ENCODE data around the gene CLEC2B. TPM values are rescaled to one million over a fixed set of nuclear protein-coding genes. Genes with fewer than 3 reads are reported as not detected.

CLEC2B gene
- polyA plus RNA-seq, 4 donors, result 2.6 to 4.2 (median 3.6) TPM

- DNase-seq (ENCODE audit: low read depth in 4 of 4, low spot score in 3 of 4), result no peak
Measured at GRCh38 chr12:9810671-9811070, 58.5 kb downstream of the CLEC2B start.

GRCh38 chr12:9809866-9810265 is 59.3 kb downstream of the CLEC2B start:
- DNase-seq (ENCODE audit: low read depth in 4 of 4, low spot score in 3 of 4), result no peak

- no peak for DNase-seq (ENCODE audit: low read depth in 4 of 4, low spot score in 3 of 4)
Measured at GRCh38 chr12:9809338-9809737, 59.8 kb downstream of the CLEC2B start.

- DNase-seq (ENCODE audit: low read depth in 4 of 4, low spot score in 3 of 4), result no peak
Measured at GRCh38 chr12:9808504-9808903, 60.6 kb downstream of the CLEC2B start.

- DNase-seq (ENCODE audit: low read depth in 4 of 4, low spot score in 3 of 4), result no peak
Measured at GRCh38 chr12:9806714-9807113, 62.4 kb downstream of the CLEC2B start.

DNA sequence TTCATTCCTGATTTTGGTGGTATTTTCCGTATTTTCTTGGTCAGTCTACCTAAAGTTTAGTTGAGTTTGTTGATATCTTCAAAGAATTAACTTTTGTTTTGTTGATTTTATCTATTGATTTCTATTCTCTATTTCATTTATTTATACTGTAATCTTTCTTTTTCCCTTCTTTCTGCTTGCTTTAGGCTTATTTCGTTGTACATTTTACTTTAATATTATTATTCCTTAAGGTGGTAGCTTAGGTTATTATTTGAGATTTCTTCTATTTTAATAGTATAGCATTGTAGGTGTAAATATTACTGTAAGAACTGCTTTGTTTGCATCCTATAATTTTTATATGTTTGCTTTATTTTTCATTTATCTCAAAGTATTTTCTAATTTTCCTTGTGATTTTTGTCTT is 63.3 kb downstream of the CLEC2B start:
- no peak for DNase-seq (ENCODE audit: low read depth in 4 of 4, low spot score in 3 of 4)

Other genes starting within 250 kb of the CLEC2B start
- gene CLEC2D, start 199.6 kb downstream of the CLEC2B start, polyA plus RNA-seq (ENCODE audit: insufficient read length in 4 of 4), result 10 to 100 TPM; 10.3 to 24.7 (median 16.0) TPM
- gene CLECL1, start 136.3 kb downstream of the CLEC2B start, polyA plus RNA-seq (ENCODE audit: insufficient read length in 4 of 4), result under 1 TPM in 2 of 4 donors, not detected in 2; 0.41 to 0.74 TPM
- gene CD69, start 108.5 kb downstream of the CLEC2B start, polyA plus RNA-seq (ENCODE audit: insufficient read length in 4 of 4), result 1 to 10 TPM; 1.4 to 8.8 (median 1.6) TPM
- gene KLRF1, start 41.9 kb downstream of the CLEC2B start, polyA plus RNA-seq (ENCODE audit: insufficient read length in 4 of 4), result 1 to 10 TPM in 2 of 4 donors, under 1 TPM in 2; 0.42 to 1.3 (median 0.84) TPM
- gene KLRF2, start 12.1 kb upstream of the CLEC2B start, polyA plus RNA-seq (ENCODE audit: insufficient read length in 4 of 4), result not detected
- gene CLEC2A, start 63.0 kb upstream of the CLEC2B start, polyA plus RNA-seq (ENCODE audit: insufficient read length in 4 of 4), result not detected
- gene CLEC12A, start 102.1 kb upstream of the CLEC2B start, polyA plus RNA-seq (ENCODE audit: insufficient read length in 4 of 4), result 1 to 10 TPM in 3 of 4 donors, under 1 TPM in 1; 0.68 to 1.9 (median 1.2) TPM
- gene CLEC1B, start 129.8 kb upstream of the CLEC2B start, polyA plus RNA-seq (ENCODE audit: insufficient read length in 4 of 4), result 1 to 10 TPM in 1 of 4 donors, under 1 TPM in 3; 0.49 to 1.8 (median 0.79) TPM
- gene CLEC12B, start 141.3 kb upstream of the CLEC2B start, polyA plus RNA-seq (ENCODE audit: insufficient read length in 4 of 4), result under 1 TPM in 2 of 4 donors, not detected in 2; 0.14 to 0.24 TPM
- gene CLEC9A, start 161.3 kb upstream of the CLEC2B start, polyA plus RNA-seq (ENCODE audit: insufficient read length in 4 of 4), result under 1 TPM; 0.10 to 0.33 (median 0.24) TPM
- 1 to 10 TPM; 2.6 to 4.7 (median 4.0) TPM for gene CLEC1A, start 229.6 kb upstream of the CLEC2B start, polyA plus RNA-seq (ENCODE audit: insufficient read length in 4 of 4)